GM10248 (cell line): ENCODE measurements around the gene PDZRN4.

Source experiments
- CTCF ChIA-PET: fragments of 300-600 bp; sonication (Branson Sonifier 250); formaldehyde crosslinking; extraction: SDS; loops from one replicate; lab custom pipeline; 2021; ENCODE audit warnings: antibody characterized with exemption; lab: Yijun Ruan, JAX
- POLR2A ChIA-PET: fragments of 350-650 bp; sonication (Branson Sonifier 250); formaldehyde crosslinking; extraction: SDS; loops from one replicate; lab custom pipeline; 2020; ENCODE audit warnings: antibody characterized with exemption; lab: Yijun Ruan, JAX
- DNase-seq: peaks from one replicate; pipeline ENCODE4 v3.0.0; 2012; ENCODE audit errors: extremely low spot score
- CTCF ChIP-seq: IDR thresholded peaks from 2 replicates; pipeline ENCODE4 v1.5.1; 2012; ENCODE audit warnings: mild to moderate bottlenecking, low read depth; ENCODE audit errors: extremely low read depth, missing control alignments, control extremely low read depth

Gene PDZRN4

GRCh38 chr12:41441180-41441579, 253.1 kb downstream of the PDZRN4 start:
- POLR2A ChIA-PET, result no interaction called here
- CTCF ChIA-PET, result interaction anchor here (1.1 to 1.4 kb wide), 2 partner anchors 15 to 18 kb away, joined by 3 to 4 read pairs; no protein-coding TSS in a partner anchor
- DNase-seq, result no peak
- no peak for TF ChIP-seq CTCF

GRCh38 chr12:41442896-41443295, 254.8 kb downstream of the PDZRN4 start:
- DNase-seq, result no peak
- POLR2A ChIA-PET, result no interaction called here
- no peak for TF ChIP-seq CTCF
- CTCF ChIA-PET, result interaction anchor here (1.1 to 1.2 kb wide), 2 partner anchors 14 to 21 kb away, joined by 3 read pairs; no protein-coding TSS in a partner anchor

- no peak for TF ChIP-seq CTCF
- no peak for DNase-seq
- ChIA-PET CTCF (interaction anchor here (1.2 kb wide), 1 partner anchor 21 kb away, joined by 3 read pairs; no protein-coding TSS in a partner anchor), POLR2A (no interaction called here)
Observed at GRCh38 chr12:41443690-41444089, 255.6 kb downstream of the PDZRN4 start.

- no peak for TF ChIP-seq CTCF
- no peak for DNase-seq
- ChIA-PET POLR2A (no interaction called here), CTCF (interaction anchor here (1.4 kb wide), 1 partner anchor 13 kb away, joined by 4 read pairs; no protein-coding TSS in a partner anchor)
Observed at GRCh38 chr12:41452838-41453407, 264.8 kb downstream of the PDZRN4 start.

GRCh38 chr12:41453409-41453808, 265.3 kb downstream of the PDZRN4 start:
- ChIA-PET POLR2A (no interaction called here), CTCF (no interaction called here)
- TF ChIP-seq CTCF, result no peak
- DNase-seq, result no peak

GRCh38 chr12:41459111-41459905, 271.2 kb downstream of the PDZRN4 start:
- CTCF ChIA-PET, result interaction anchor here (0.8 to 1.8 kb wide), 2 partner anchors 15 to 23 kb away, joined by 4 read pairs; no protein-coding TSS in a partner anchor
- DNase-seq, result no peak
- no peak for TF ChIP-seq CTCF
- POLR2A ChIA-PET, result no interaction called here
